HepG2 (cell line): Measurements from ENCODE around the gene HDAC5. TPM values are rescaled to one million over a fixed set of nuclear protein-coding genes. Genes with fewer than 3 reads are reported as not detected.

ENCODE experiments used
- JUNB ChIP-seq: sonication (generic); formaldehyde crosslinking; IDR thresholded peaks from 2 replicates; pipeline ENCODE4 v1.8.0; 2022; ENCODE audit warnings: missing genetic modification reagents, mild to moderate bottlenecking, borderline replicate concordance
- KMT2B ChIP-seq: IDR thresholded peaks from 2 replicates; pipeline ENCODE4 v1.6.1; 2016; ENCODE audit warnings: missing genetic modification reagents, missing compliant biosample characterization
- RBM39 ChIP-seq: fragments of 200-400 bp; formaldehyde crosslinking; IDR thresholded peaks from one replicate; pipeline ENCODE4 v1.6.1; 2018; ENCODE audit warnings: antibody characterized with exemption, mild to moderate bottlenecking, low read depth, low read length; ENCODE audit not compliant: poor library complexity, severe bottlenecking
- SATB2 ChIP-seq: sonication (generic); formaldehyde crosslinking; IDR thresholded peaks from 2 replicates; pipeline ENCODE4 v1.5.0; 2020; ENCODE audit warnings: missing genetic modification reagents
- ZBTB20 ChIP-seq: sonication (generic); formaldehyde crosslinking; IDR thresholded peaks from 2 replicates; pipeline ENCODE4 v1.8.1; 2023; ENCODE audit warnings: missing genetic modification reagents, low read depth, mild to moderate bottlenecking, borderline replicate concordance
- ZNF282 ChIP-seq: fragments of 450-650 bp; IDR thresholded peaks from 2 replicates; pipeline ENCODE4 v1.6.1; 2018; ENCODE audit not compliant: partially characterized antibody
- ZNF407 ChIP-seq: sonication (generic); formaldehyde crosslinking; IDR thresholded peaks from one replicate; pipeline ENCODE4 v1.5.1; 2020; ENCODE audit warnings: mild to moderate bottlenecking, missing genetic modification reagents; ENCODE audit errors: not compliant biosample characterization
- polyA plus RNA-seq, 8 experiments: library from polyadenylated mRNA; depleted of rRNA in 3 of 8; stranded (reverse) in 7 of 8; unstranded in 1 of 8; fragments of >200 nt; fragmentation: Illumina TruSeq in 4 of 8; extraction: Trizol in 4 of 8; gene quantifications; 2 replicates each; pipeline versions ENCODE4 v1.2.1 to v1.2.3, GENCODE V29; 2011 to 2016; ENCODE audit warnings: low read depth in 4 of 8, missing spikeins in 1 of 8, mixed read lengths in 1 of 8; ENCODE audit not compliant: insufficient read depth in 1 of 8
- total RNA-seq, 5 experiments: library from RNA; depleted of rRNA; stranded (reverse); fragments of >200 nt; fragmentation: Illumina TruSeq; extraction: Trizol; gene quantifications; 2 replicates each; pipeline ENCODE4 v1.2.3, GENCODE V29; 2016; ENCODE audit warnings: low read depth in 1 of 5
- TF ChIP-seq, protein P1 (sequence below): sonication (generic); formaldehyde crosslinking; IDR thresholded peaks from 2 replicates; pipeline ENCODE4 v1.4.0; 2020; ENCODE audit warnings: mild to moderate bottlenecking, missing genetic modification reagents, borderline replicate concordance

The HDAC5 gene
- total and polyA plus RNA-seq, 2 of the 13 experiments (the other 11 are each of a cell fraction or from before 2014, with no cell fraction given): 46.4 to 85.4 TPM

DNA sequence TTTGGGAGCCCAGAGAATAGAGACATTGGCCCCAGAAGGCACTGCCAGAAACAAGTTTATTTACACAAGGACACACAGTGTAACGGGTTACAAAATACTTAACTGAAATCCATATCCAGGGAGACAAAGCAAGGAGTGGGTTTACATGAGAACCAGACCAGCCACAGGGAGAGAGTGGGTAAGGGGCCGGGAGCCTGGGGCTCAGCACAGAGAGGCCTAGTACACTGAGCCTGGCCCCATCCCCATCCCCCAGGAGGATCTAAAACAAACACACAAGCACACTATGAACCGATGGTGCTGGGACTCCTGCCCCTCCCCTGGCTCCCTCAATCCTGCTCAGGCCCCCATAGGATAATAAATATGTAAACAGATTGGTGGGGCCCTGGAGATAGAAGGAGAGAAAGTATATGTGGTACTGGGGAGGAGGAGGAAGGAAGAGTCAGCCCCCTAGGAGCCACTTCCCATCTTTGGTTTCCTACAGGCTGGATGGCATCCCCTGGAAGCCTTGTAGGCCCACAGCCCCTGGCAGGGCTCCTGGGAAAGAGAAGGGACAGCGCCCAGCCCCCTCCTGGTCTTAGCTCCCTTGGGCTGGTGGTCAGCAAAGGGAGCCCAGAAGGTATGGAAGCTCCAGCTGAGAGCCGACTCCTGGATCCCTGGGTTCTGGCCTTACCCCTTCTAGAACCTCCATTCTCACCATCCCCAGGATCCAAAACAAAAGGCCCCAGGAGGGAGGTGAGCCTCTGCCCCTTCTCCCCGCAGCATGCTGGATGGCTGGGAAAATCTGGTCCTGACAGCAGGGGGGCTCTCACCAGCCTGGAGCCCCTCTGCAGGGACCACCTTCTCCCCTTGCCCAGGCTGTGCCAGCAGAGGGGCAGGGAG, 46.5 kb downstream of the HDAC5 start (continued):
- TF ChIP-seq ZNF407 (CRISPR knock-in tag) (no peak), ZBTB20 (CRISPR knock-in tag) (peak; percentile 32; the same call in 1 of the 2 replicates), JUNB (CRISPR knock-in tag) (no peak), SATB2 (CRISPR knock-in tag) (no peak), KMT2B (no peak), RBM39 (peak; percentile 56), ZNF282 (no peak)
- TF ChIP-seq, protein P1, sequence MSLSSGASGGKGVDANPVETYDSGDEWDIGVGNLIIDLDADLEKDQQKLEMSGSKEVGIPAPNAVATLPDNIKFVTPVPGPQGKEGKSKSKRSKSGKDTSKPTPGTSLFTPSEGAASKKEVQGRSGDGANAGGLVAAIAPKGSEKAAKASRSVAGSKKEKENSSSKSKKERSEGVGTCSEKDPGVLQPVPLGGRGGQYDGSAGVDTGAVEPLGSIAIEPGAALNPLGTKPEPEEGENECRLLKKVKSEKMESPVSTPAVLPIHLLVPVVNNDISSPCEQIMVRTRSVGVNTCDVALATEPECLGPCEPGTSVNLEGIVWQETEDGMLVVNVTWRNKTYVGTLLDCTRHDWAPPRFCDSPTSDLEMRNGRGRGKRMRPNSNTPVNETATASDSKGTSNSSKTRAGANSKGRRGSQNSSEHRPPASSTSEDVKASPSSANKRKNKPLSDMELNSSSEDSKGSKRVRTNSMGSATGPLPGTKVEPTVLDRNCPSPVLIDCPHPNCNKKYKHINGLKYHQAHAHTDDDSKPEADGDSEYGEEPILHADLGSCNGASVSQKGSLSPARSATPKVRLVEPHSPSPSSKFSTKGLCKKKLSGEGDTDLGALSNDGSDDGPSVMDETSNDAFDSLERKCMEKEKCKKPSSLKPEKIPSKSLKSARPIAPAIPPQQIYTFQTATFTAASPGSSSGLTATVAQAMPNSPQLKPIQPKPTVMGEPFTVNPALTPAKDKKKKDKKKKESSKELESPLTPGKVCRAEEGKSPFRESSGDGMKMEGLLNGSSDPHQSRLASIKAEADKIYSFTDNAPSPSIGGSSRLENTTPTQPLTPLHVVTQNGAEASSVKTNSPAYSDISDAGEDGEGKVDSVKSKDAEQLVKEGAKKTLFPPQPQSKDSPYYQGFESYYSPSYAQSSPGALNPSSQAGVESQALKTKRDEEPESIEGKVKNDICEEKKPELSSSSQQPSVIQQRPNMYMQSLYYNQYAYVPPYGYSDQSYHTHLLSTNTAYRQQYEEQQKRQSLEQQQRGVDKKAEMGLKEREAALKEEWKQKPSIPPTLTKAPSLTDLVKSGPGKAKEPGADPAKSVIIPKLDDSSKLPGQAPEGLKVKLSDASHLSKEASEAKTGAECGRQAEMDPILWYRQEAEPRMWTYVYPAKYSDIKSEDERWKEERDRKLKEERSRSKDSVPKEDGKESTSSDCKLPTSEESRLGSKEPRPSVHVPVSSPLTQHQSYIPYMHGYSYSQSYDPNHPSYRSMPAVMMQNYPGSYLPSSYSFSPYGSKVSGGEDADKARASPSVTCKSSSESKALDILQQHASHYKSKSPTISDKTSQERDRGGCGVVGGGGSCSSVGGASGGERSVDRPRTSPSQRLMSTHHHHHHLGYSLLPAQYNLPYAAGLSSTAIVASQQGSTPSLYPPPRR: peak; percentile 27; the same call in 1 of the 2 replicates
